ENCODE data around the gene AKAP1.

- TF ChIP-seq CTCF (IDR thresholded peaks at IDR 0.05) = no peak
- no peak for TF ChIP-seq POLR2A (IDR thresholded peaks at IDR 0.05)
Measured at GRCh38 chr17:57046749-57047148, 38.3 kb upstream of the AKAP1 start.

Measured in prostate gland (tissue), 2 donors.